Measurements from ENCODE around the gene IQCE.
"Not testable (repeated sequence)": the region's sequence is repeated elsewhere in the genome, so short reads cannot be mapped to it uniquely, and the experiment has no call there.

IQCE gene

DNA sequence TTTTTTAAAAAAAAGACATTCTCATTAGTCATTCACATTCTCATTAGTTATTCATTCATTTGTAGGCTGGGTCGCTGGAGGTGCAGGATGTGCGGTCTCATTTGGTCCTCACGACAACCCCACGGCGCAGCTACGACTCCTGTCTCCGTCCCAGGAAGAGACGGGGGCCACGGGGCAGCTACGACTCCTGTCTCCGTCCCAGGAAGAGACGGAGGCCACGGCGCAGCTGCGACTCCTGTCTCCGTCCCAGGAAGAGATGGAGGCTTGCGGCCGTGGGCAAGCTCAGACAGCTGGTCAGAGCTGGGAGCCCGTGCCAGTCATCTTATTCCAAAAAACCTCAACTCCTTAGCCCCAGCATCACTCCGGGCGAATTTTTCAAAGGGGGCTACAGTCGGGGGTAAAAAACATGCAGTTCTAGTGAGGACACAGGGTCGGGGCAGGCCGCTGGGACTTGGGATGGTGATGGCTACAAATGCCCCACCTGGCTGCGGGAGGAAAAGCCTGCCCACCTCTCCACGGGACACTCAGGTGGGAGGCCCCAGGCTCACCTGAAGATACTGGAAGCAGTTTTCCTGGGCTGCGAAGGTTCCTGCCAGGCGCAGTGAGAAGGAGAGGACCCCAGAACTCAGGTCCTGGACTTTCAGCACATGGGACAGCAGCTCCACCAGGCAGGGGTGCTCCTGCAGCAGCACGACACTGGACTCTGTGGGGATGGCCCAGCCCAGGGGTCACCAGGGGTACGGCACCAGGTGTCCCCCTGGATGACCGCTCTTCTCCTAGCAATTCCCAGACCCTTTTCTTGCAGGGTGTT is 11.8 kb upstream of the IQCE start:
- DNase-seq: no peak
- Mint-ChIP-seq H3K27me3 (no peaks in the 10 kb centered on the region), H3K36me3 (ENCODE audit: low read depth) (peaks cover 83% of the 10 kb centered on the region), H3K4me3 (no peak overlapping the region), H3K4me1 (ENCODE audit: low read depth) (peaks cover 11% of the 10 kb centered on the region), H3K27ac (no peak overlapping the region), H3K9me3 (no peaks in the 10 kb centered on the region)

- no peaks in the 10 kb centered on the region for H3K9me3 Mint-ChIP-seq
- peaks cover 32% of the 10 kb centered on the region for H3K4me1 Mint-ChIP-seq (ENCODE audit: low read depth)
- no peaks in the 10 kb centered on the region for H3K27me3 Mint-ChIP-seq
- peaks cover 67% of the 10 kb centered on the region for H3K36me3 Mint-ChIP-seq (ENCODE audit: low read depth)
- no peak for DNase-seq
- H3K27ac Mint-ChIP-seq: no peak overlapping the region
- H3K4me3 Mint-ChIP-seq: no peak overlapping the region
These were observed 7.4 kb upstream of the IQCE start for GRCh38 chr7:2551418-2551817.

- H3K27ac Mint-ChIP-seq: peak overlapping the region; percentile 24
- no peaks in the 10 kb centered on the region for H3K27me3 Mint-ChIP-seq
- DNase-seq: no peak
- H3K36me3 Mint-ChIP-seq (ENCODE audit: low read depth): peaks cover 51% of the 10 kb centered on the region
- H3K4me1 Mint-ChIP-seq (ENCODE audit: low read depth): peaks cover 37% of the 10 kb centered on the region
- H3K4me3 Mint-ChIP-seq: peak overlapping the region; percentile 92
- no peaks in the 10 kb centered on the region for H3K9me3 Mint-ChIP-seq
These were observed 5.7 kb upstream of the IQCE start for GRCh38 chr7:2553108-2553507.

DNA sequence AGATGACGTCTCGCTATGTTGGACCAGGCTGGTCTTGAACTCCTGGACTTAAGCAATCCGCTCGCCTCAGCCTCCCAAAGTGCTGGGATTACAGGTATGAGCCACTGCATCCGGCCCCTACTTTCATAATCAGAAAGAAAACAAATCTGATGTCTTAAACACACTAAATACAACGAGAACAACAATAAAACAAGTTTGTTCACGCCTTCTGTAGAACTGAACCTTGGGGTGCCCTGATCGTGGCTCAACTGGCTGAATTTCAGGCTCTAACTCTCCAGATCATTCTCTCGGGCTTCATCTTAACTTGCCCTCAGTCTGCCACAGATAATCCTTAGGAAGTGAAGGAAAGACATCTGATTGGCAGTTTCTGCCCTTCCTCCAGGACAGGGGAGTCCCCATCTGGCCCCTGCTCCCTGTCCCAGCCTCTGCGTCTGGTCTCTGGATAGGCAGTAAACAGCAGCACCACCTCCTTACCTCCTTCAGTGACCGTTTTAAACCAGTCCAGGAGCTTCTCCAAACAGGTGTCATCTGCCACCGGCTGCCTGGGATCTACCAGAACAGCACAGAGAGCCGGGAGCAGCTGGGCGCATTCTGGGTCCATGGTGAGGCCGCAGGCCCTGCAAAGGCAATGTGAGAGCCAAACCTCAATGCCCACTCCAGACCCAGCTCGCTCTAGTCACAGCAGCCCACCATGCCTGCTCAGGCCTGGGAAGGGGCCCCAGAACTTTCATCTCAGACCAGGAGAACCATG is 4.8 kb upstream of the IQCE start:
- Mint-ChIP-seq H3K9me3 (no peaks in the 10 kb centered on the region), H3K27me3 (no peaks in the 10 kb centered on the region), H3K36me3 (ENCODE audit: low read depth) (peaks cover 45% of the 10 kb centered on the region), H3K27ac (peak overlapping the region; percentile 91), H3K4me1 (ENCODE audit: low read depth) (peaks cover 40% of the 10 kb centered on the region), H3K4me3 (peak overlapping the region; percentile 92)
- no peak for DNase-seq

DNA sequence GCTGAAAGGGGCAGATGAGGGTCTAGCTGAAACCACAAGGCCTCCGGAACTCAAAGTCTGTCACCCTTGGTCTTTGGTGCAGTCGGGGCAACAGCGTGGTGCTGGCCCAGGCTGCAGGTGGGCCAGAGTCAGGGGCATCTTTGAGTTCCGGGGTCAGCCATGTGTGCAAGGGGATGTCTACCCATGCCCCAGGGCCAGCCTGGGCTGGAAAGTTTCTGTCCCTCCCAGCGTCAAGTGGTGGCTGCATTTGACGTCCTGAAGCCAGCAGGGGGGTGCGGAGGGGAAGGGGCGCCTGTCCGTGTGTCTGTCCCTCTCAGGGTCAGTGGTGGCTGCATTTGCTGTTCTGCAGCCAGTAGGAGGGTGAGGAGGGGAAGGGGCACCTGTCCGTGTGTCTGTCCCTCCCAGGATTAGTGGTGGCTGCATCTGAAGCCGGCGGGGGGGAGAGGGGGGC is 4.1 kb upstream of the IQCE start:
- Mint-ChIP-seq H3K27ac (peak overlapping the region; percentile 91), H3K9me3 (no peaks in the 10 kb centered on the region), H3K4me3 (peak overlapping the region; percentile 92), H3K27me3 (no peaks in the 10 kb centered on the region), H3K4me1 (ENCODE audit: low read depth) (peaks cover 39% of the 10 kb centered on the region), H3K36me3 (ENCODE audit: low read depth) (peaks cover 38% of the 10 kb centered on the region)
- DNase-seq: no peak

- Mint-ChIP-seq H3K4me3 (peak within 1 kb of the TSS; percentile 92), H3K36me3 (ENCODE audit: low read depth) (peaks cover 34% of the 10 kb centered on the region), H3K27me3 (no peaks in the 10 kb centered on the region), H3K9me3 (no peaks in the 10 kb centered on the region), H3K27ac (peak within 1 kb of the TSS; percentile 96), H3K4me1 (ENCODE audit: low read depth) (peaks cover 44% of the 10 kb centered on the region)
- DNase-seq: peak; percentile 96
These were observed 3.4 kb upstream of the IQCE start, which contains the start of gene BRAT1 for GRCh38 chr7:2555121-2556052. BRAT1 (minus strand) TSS chr7:2555524; CDS start chr7:2554431, 1,093 bp downstream.

DNA sequence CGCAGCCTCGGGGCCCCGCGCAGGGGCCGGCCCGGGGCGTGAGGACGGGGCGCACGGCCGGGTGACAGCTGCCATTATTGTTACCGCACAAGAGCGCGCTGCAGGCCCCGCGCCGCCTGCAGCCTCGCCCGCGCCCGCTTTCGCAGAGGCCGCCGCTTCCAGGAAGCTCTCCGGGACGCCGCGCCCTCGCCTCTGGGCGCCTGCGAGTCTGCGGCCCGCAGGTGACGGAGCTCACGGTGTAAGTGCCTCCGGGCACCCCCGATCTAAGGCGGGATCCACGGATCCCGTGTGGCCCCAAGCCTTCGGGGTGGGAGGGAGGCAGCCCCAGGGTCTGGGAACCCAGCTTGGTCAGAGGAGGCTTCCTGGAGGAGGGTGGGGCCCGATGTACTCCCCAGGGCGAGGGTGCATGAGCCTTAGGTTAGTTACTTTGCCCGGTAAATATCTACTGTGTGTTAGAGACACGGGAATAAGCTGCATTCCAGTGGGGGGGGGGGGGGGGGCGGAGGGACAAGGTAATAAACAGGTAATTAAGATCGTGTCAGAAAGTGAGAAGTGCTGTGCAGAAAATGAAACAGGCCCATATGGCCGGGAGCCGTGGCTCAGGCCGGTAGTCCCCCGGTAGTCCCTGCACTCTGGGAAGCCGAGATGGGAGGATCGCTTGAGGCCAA is 638 bp downstream of the IQCE start:
- H3K4me3 Mint-ChIP-seq: peak overlapping the region; percentile 81
- peaks cover 22% of the 10 kb centered on the region for H3K4me1 Mint-ChIP-seq (ENCODE audit: low read depth)
- H3K27me3 Mint-ChIP-seq: no peaks in the 10 kb centered on the region
- no peak for DNase-seq
- H3K36me3 Mint-ChIP-seq (ENCODE audit: low read depth): peaks cover 4% of the 10 kb centered on the region
- no peaks in the 10 kb centered on the region for H3K9me3 Mint-ChIP-seq
- H3K27ac Mint-ChIP-seq: no peak overlapping the region

- not testable (repeated sequence) for DNase-seq; H3K27ac Mint-ChIP-seq; H3K27me3 Mint-ChIP-seq; H3K4me3 Mint-ChIP-seq; H3K36me3 Mint-ChIP-seq (ENCODE audit: low read depth); H3K9me3 Mint-ChIP-seq
- peaks cover 23% of the 10 kb centered on the region for H3K4me1 Mint-ChIP-seq (ENCODE audit: low read depth)
These were observed 5.2 kb downstream of the IQCE start for GRCh38 chr7:2563955-2564354.

GRCh38 chr7:2564970-2565540 is 6.3 kb downstream of the IQCE start:
- DNase-seq: no peak
- Mint-ChIP-seq H3K4me3 (no peak overlapping the region), H3K36me3 (ENCODE audit: low read depth) (no peaks in the 10 kb centered on the region), H3K9me3 (no peaks in the 10 kb centered on the region), H3K27ac (no peak overlapping the region), H3K27me3 (no peaks in the 10 kb centered on the region), H3K4me1 (ENCODE audit: low read depth) (peaks cover 18% of the 10 kb centered on the region)

GRCh38 chr7:2566348-2566889 is 7.6 kb downstream of the IQCE start:
- H3K4me1 Mint-ChIP-seq (ENCODE audit: low read depth): peaks cover 17% of the 10 kb centered on the region
- H3K27me3 Mint-ChIP-seq: no peaks in the 10 kb centered on the region
- no peak overlapping the region for H3K4me3 Mint-ChIP-seq
- no peak overlapping the region for H3K27ac Mint-ChIP-seq
- H3K36me3 Mint-ChIP-seq (ENCODE audit: low read depth): peaks cover 2% of the 10 kb centered on the region
- DNase-seq: no peak
- H3K9me3 Mint-ChIP-seq: no peaks in the 10 kb centered on the region

DNA sequence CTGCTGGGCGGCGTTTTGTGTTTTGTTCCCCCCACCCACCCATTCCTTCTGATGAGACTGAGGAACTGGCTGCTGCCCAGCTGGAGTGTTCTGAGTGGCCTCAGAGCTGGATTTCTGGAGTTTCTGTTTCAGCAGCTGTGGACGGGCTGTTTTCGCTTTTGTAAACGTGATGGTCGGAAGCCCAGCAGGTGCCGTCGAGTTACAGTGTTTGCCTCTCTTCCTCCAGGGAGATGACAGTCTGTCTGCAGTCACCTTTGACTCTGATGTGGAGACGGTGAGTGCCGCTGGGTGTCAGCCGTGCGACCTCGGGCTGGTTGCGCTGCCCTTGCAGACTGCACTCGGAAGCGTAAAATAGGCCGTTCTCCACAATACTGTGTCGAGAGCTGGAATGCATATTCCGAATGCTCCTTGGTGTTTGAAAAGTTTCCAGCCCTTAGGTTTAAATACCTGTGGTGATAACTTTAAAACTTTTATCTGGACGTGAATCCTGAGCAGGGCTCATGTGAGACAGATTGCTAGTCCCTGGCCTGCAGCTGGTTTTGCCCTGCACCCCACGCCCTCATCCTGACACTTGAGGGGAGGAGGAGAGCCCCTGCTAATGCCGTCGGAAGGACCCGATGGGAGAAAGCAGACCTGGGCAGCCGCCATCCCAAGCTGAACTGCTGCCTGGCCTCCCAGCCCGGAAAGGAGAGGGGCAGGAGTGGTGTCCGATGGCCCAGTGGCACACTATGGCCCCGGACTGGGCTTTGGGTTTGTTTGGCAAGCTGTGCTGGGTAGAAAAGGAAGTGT is 8.3 kb downstream of the IQCE start:
- Mint-ChIP-seq H3K27me3 (no peaks in the 10 kb centered on the region), H3K27ac (no peak overlapping the region), H3K9me3 (no peaks in the 10 kb centered on the region), H3K36me3 (ENCODE audit: low read depth) (peaks cover 3% of the 10 kb centered on the region), H3K4me3 (peak overlapping the region; percentile 2), H3K4me1 (ENCODE audit: low read depth) (peaks cover 18% of the 10 kb centered on the region)
- peak; percentile 39 for DNase-seq

GRCh38 chr7:2567679-2568278 is 9.0 kb downstream of the IQCE start:
- H3K9me3 Mint-ChIP-seq: no peaks in the 10 kb centered on the region
- H3K4me3 Mint-ChIP-seq: no peak overlapping the region
- H3K27ac Mint-ChIP-seq: no peak overlapping the region
- peaks cover 21% of the 10 kb centered on the region for H3K4me1 Mint-ChIP-seq (ENCODE audit: low read depth)
- DNase-seq: no peak
- H3K36me3 Mint-ChIP-seq (ENCODE audit: low read depth): peaks cover 3% of the 10 kb centered on the region
- no peaks in the 10 kb centered on the region for H3K27me3 Mint-ChIP-seq
